Measurements from ENCODE around the gene MTCH2. TPM values are rescaled to one million over a fixed set of nuclear protein-coding genes. Genes with fewer than 3 reads are reported as not detected.
"Not testable (repeated sequence)": the region's sequence is repeated elsewhere in the genome, so short reads cannot be mapped to it uniquely, and the experiment has no call there.

MTCH2 gene
- total RNA-seq, 1 donor: 74.9 TPM

DNA sequence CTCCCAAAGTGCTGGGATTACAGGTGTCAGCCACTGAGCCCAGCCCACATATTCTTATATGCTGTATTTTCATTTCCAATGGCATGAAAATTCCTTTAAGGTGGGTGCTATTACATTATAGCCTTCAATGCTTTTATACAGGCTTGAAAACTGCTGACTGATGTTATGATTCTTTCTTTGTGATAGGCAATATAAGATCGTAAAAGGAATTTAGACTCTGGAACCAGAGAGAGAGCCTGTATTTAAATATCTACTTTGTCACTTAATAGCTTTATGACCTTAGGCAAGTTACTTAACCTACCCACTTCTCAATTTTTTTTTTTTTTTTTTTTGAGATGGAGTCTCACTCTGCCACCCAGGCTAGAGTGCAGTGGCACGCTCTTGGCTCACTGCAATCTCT lies 46.6 kb upstream of the MTCH2 start:
- TF ChIP-seq, protein P1, sequence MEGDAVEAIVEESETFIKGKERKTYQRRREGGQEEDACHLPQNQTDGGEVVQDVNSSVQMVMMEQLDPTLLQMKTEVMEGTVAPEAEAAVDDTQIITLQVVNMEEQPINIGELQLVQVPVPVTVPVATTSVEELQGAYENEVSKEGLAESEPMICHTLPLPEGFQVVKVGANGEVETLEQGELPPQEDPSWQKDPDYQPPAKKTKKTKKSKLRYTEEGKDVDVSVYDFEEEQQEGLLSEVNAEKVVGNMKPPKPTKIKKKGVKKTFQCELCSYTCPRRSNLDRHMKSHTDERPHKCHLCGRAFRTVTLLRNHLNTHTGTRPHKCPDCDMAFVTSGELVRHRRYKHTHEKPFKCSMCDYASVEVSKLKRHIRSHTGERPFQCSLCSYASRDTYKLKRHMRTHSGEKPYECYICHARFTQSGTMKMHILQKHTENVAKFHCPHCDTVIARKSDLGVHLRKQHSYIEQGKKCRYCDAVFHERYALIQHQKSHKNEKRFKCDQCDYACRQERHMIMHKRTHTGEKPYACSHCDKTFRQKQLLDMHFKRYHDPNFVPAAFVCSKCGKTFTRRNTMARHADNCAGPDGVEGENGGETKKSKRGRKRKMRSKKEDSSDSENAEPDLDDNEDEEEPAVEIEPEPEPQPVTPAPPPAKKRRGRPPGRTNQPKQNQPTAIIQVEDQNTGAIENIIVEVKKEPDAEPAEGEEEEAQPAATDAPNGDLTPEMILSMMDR (IDR thresholded peaks at IDR 0.05; ENCODE audit: extremely low read depth, low read depth, low read length): no peak
- H3K27me3 ChIP-seq (ENCODE audit: insufficient read depth, low read length): no peaks in the 10 kb centered on the region
- no peaks in the 10 kb centered on the region for H3K79me2 ChIP-seq (ENCODE audit: insufficient read depth, low read length)
- no peak overlapping the region for H3K4me3 ChIP-seq (ENCODE audit: insufficient read depth, low read length)
- no peaks in the 10 kb centered on the region for H3K4me1 ChIP-seq (ENCODE audit: insufficient read depth, low read length)
- DNase-seq (ENCODE audit: insufficient read length, low spot score, missing footprints): no peak
- no peaks in the 10 kb centered on the region for H4K20me1 ChIP-seq (ENCODE audit: insufficient read depth, low read length)
- H3K36me3 ChIP-seq (ENCODE audit: insufficient read depth, low read length): no peaks in the 10 kb centered on the region
- no peak overlapping the region for H3K27ac ChIP-seq (ENCODE audit: low read depth, low read length)
- H3K4me2 ChIP-seq (ENCODE audit: insufficient read depth, low read length): no peak overlapping the region
- H2AFZ ChIP-seq (ENCODE audit: low read length): no peak overlapping the region
- no peaks in the 10 kb centered on the region for H3K9me3 ChIP-seq (ENCODE audit: low read depth, low read length)

DNA sequence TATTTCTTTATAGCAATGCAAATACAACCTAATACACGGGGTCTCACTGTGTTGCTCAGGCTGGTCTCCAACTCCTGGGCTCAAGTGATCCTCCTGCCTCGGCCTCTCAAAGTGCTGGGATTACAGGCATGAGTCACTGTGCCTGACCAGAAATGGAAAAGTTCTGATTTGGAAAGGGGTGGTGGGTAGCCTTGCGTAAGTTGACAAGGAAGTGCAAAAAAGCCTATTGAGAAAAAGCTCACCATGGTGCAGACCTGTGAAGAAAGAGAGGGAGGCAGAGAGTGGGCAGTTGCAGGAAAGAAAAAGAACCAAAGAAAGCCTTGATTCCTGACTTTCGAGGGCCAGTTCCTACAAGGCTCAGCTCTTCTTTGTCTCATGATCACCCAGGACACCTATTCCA lies 45.8 kb upstream of the MTCH2 start:
- Histone ChIP-seq H3K4me2 (ENCODE audit: insufficient read depth, low read length) (no peak overlapping the region), H3K79me2 (ENCODE audit: insufficient read depth, low read length) (no peaks in the 10 kb centered on the region), H3K9me3 (ENCODE audit: low read depth, low read length) (no peaks in the 10 kb centered on the region), H4K20me1 (ENCODE audit: insufficient read depth, low read length) (no peaks in the 10 kb centered on the region), H3K27me3 (ENCODE audit: insufficient read depth, low read length) (no peaks in the 10 kb centered on the region), H3K4me3 (ENCODE audit: insufficient read depth, low read length) (no peak overlapping the region), H3K4me1 (ENCODE audit: insufficient read depth, low read length) (no peaks in the 10 kb centered on the region), H2AFZ (ENCODE audit: low read length) (no peak overlapping the region), H3K27ac (ENCODE audit: low read depth, low read length) (no peak overlapping the region), H3K36me3 (ENCODE audit: insufficient read depth, low read length) (no peaks in the 10 kb centered on the region)
- DNase-seq (ENCODE audit: insufficient read length, low spot score, missing footprints): no peak
- TF ChIP-seq, protein P1 (IDR thresholded peaks at IDR 0.05; ENCODE audit: extremely low read depth, low read depth, low read length): no peak

DNA sequence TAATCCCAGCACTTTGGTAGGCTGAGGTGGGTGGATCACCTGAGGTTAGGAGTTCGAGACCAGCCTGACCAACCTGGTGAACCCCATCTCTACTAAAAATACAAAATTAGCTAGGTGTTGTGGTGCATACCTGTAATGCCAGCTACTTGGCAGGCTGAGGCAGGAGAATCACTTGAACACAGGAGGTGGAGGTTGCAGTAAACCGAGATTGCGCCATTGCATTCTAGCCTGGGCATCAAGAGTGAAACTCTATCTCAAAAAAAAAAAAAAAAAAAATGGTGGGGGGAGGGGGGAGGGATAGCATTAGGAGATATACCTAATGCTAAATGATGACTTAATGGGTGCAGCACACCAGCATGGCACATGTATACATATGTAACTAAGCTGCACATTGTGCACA lies 44.3 kb upstream of the MTCH2 start:
- H4K20me1 ChIP-seq (ENCODE audit: insufficient read depth, low read length); H3K4me1 ChIP-seq (ENCODE audit: insufficient read depth, low read length); H3K9me3 ChIP-seq (ENCODE audit: low read depth, low read length); H3K79me2 ChIP-seq (ENCODE audit: insufficient read depth, low read length); H3K27ac ChIP-seq (ENCODE audit: low read depth, low read length); H2AFZ ChIP-seq (ENCODE audit: low read length); DNase-seq (ENCODE audit: insufficient read length, low spot score, missing footprints); H3K36me3 ChIP-seq (ENCODE audit: insufficient read depth, low read length); H3K27me3 ChIP-seq (ENCODE audit: insufficient read depth, low read length); H3K4me3 ChIP-seq (ENCODE audit: insufficient read depth, low read length); H3K4me2 ChIP-seq (ENCODE audit: insufficient read depth, low read length): not testable (repeated sequence)

DNA sequence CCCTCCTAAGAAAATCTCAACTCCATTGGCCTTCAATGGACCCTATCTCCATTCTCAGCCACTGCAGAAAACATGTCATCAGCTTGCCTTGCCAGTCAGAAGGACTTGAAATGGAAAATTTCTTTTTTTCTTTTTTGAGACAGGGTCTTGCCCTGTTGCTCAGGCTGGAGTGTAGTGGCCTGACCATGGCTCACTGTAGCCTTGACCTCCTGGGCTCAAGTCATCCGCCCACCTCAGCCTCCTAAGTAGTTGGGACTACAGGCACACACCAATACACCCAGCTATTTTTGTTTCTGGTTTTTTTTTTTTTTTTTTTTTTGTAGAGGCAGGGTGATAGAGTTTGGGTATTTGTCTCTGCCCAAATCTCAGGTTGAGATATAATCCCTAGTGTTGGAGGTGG lies 43.8 kb upstream of the MTCH2 start:
- no peaks in the 10 kb centered on the region for H3K4me1 ChIP-seq (ENCODE audit: insufficient read depth, low read length)
- H3K4me3 ChIP-seq (ENCODE audit: insufficient read depth, low read length): no peak overlapping the region
- no peak overlapping the region for H3K27ac ChIP-seq (ENCODE audit: low read depth, low read length)
- H4K20me1 ChIP-seq (ENCODE audit: insufficient read depth, low read length): no peaks in the 10 kb centered on the region
- no peak overlapping the region for H2AFZ ChIP-seq (ENCODE audit: low read length)
- DNase-seq (ENCODE audit: insufficient read length, low spot score, missing footprints): no peak
- TF ChIP-seq, protein P1 (IDR thresholded peaks at IDR 0.05; ENCODE audit: extremely low read depth, low read depth, low read length): no peak
- H3K4me2 ChIP-seq (ENCODE audit: insufficient read depth, low read length): no peak overlapping the region
- H3K79me2 ChIP-seq (ENCODE audit: insufficient read depth, low read length): no peaks in the 10 kb centered on the region
- H3K27me3 ChIP-seq (ENCODE audit: insufficient read depth, low read length): no peaks in the 10 kb centered on the region
- H3K36me3 ChIP-seq (ENCODE audit: insufficient read depth, low read length): no peaks in the 10 kb centered on the region
- H3K9me3 ChIP-seq (ENCODE audit: low read depth, low read length): no peaks in the 10 kb centered on the region

DNA sequence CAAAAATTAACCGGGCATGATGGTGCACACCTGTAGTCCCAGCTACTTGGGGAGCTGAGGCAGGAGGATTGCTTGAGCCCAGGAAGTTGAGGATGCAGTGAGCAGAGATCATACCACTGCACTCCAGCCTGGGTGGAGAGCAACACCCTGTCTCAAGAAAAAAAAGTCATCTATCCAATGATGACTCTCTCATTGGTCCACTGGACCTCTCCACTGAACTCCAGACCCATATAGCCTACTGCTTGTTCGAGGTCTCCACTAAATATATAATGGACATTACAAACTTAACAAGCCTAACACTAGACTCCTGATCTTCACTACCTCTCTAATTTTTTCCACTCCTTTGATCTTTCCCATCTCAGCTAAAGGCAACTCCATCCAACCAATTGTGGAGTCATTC lies 33.5 kb upstream of the MTCH2 start:
- no peaks in the 10 kb centered on the region for H4K20me1 ChIP-seq (ENCODE audit: insufficient read depth, low read length)
- no peaks in the 10 kb centered on the region for H3K36me3 ChIP-seq (ENCODE audit: insufficient read depth, low read length)
- TF ChIP-seq, protein P1 (IDR thresholded peaks at IDR 0.05; ENCODE audit: extremely low read depth, low read depth, low read length): no peak

More for the DNA sequence above, 33.5 kb upstream of the MTCH2 start:
- no peak for DNase-seq (ENCODE audit: insufficient read length, low spot score, missing footprints)
- no peaks in the 10 kb centered on the region for H3K79me2 ChIP-seq (ENCODE audit: insufficient read depth, low read length)
- no peak overlapping the region for H3K4me3 ChIP-seq (ENCODE audit: insufficient read depth, low read length)
- no peaks in the 10 kb centered on the region for H3K4me1 ChIP-seq (ENCODE audit: insufficient read depth, low read length)
- H3K9me3 ChIP-seq (ENCODE audit: low read depth, low read length): no peaks in the 10 kb centered on the region
- no peak overlapping the region for H3K4me2 ChIP-seq (ENCODE audit: insufficient read depth, low read length)
- no peaks in the 10 kb centered on the region for H3K27me3 ChIP-seq (ENCODE audit: insufficient read depth, low read length)
- no peak overlapping the region for H2AFZ ChIP-seq (ENCODE audit: low read length)
- no peak overlapping the region for H3K27ac ChIP-seq (ENCODE audit: low read depth, low read length)
